HG03045 (cell line): ENCODE results near the gene ZCCHC4.

ENCODE experiments used
- ATAC-seq: cut with Tn5 transposase; IDR thresholded peaks from one replicate; pipeline ENCODE4 v1.9.1; 2021; ENCODE audit warnings: mild to moderate bottlenecking, moderate library complexity; ENCODE audit not compliant: unreplicated experiment

ZCCHC4 gene

GRCh38 chr4:25376754-25377571, 64.4 kb downstream of the ZCCHC4 start, which contains the start of gene ANAPC4:
Gene ANAPC4 (plus strand): TSS chr4:25377263. CDS start chr4:25377428, 165 bp downstream.
- ATAC-seq = peak; percentile 98

GRCh38 chr4:25377572-25378436, 65.2 kb downstream of the ZCCHC4 start:
- peak; percentile 3 for ATAC-seq

- no peak for ATAC-seq
These were observed 65.8 kb downstream of the ZCCHC4 start for GRCh38 chr4:25378437-25378743.

GRCh38 chr4:25379591-25379990, 67.0 kb downstream of the ZCCHC4 start:
- no peak for ATAC-seq

- ATAC-seq = no peak
These were observed 71.1 kb downstream of the ZCCHC4 start for GRCh38 chr4:25383647-25384046.

GRCh38 chr4:25386926-25387325, 74.4 kb downstream of the ZCCHC4 start:
- no peak for ATAC-seq

GRCh38 chr4:25397305-25397704, 84.7 kb downstream of the ZCCHC4 start:
- ATAC-seq = no peak

- ATAC-seq = no peak
These were observed 86.9 kb downstream of the ZCCHC4 start for GRCh38 chr4:25399510-25399909.

DNA sequence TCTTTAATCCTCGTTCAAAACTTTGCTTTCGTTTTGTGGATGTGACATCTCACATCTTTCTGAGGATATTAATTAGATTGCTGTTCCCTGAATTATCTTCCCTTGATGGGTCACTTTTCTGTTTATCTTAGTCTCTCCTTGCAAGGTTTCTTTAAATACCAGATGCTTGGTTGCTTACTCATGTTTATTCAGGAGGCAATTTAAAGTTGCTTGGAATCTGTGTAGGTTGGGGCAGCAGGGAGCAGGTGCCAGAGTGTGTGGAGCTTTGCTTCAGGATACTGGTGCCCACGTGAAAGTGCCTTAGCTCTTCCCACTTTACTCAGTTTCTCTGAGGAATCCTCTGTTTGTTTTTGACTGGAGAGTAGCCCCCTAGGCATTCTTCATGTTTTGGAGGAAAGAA, 88.5 kb downstream of the ZCCHC4 start:
- ATAC-seq = no peak

- no peak for ATAC-seq
These were observed 89.9 kb downstream of the ZCCHC4 start for GRCh38 chr4:25402521-25402920.

DNA sequence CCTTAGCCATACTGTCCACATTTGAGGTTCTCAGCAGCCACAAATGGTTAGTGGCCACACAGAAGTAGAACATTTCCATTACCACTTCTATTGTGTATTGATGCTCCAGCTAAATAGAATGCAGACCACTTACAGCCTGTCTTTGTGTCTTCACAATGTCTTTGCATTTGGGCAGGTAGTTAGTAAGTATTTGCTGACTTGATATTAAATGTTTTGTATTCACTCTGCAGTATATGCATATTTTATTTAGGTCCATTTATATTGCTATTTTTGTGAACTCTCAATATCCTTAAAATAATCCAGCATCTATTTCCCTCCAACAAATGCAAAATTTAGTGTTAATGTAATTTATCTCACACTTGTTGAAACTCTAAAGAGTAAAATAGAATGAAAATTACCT, 91.1 kb downstream of the ZCCHC4 start:
- ATAC-seq = no peak

- no peak for ATAC-seq
These were observed 92.9 kb downstream of the ZCCHC4 start for GRCh38 chr4:25405453-25405852.

- no peak for ATAC-seq
These were observed 93.6 kb downstream of the ZCCHC4 start for GRCh38 chr4:25406081-25406692.

DNA sequence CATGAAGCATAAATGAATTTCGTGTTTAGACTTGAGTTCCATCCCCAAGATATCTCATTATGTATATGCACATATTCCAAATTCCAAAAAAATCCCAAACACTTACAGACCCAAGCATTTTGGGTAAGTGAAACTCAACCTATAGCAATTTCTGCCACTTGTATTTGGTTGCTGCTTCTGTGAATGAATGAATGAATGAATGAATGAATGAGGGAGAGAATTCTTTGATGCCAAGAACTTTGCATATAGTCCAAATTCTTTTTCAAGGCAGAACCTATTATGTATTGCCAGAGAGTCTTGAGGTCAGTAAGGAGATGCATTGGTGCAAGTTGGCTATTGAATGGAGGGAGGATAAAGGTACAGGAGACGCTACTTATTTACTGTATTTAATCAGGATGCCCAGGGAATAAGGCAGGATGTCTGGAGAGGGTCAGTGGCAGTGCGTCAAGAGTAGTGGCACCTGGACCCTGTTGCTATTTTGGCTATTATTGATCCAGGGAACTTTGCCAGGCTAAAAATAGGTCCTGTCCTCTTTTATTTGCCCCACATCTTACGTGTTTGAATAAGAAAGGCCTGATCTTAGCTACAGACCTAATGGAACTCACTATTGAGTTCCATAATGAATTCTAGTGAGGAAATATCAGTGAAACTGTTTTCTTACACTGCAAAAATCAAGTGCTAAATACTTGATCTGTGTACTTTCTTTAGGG, 98.4 kb downstream of the ZCCHC4 start:
- ATAC-seq = no peak

GRCh38 chr4:25413261-25413660, 100.7 kb downstream of the ZCCHC4 start:
- ATAC-seq = no peak

DNA sequence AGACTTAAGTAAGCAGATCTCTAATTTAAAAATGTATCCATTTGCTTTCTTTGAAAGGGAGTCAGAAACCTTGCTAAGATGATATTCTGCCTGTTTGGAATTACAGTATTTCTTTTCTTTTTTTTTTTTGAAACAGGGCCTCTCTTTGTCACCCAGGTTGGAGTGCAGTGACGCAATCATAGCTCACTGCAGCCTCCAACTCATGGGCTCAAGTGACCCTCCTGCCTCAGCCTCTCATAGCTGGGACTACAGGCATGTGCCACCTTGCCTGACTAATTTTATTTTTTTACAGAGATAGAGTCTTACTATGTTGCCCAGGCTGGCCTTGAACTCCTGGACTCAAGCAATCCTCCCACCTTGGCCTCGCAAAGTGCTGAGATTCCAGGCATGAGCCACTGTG, 104.4 kb downstream of the ZCCHC4 start:
- no peak for ATAC-seq
